IMR-90 (cell line): ENCODE results near the gene CDC25A. TPM values are rescaled to one million over a fixed set of nuclear protein-coding genes. Genes with fewer than 3 reads are reported as not detected.

Experiments
- ATAC-seq: fragments of 200-7000 bp; cut with Tn5 transposase; 2 replicates; pipeline ENCODE4 v1.9.1; 2020; ENCODE audit warnings: low read depth, mild to moderate bottlenecking, moderate library complexity
- BruUV-seq: library from RNA; stranded (reverse); fragments of 400-500 nt; replicated peaks from 2 replicates; lab custom pipeline; 2021; lab: Mats Ljungman, UMichigan
- CTCF ChIA-PET: fragments of 300-600 bp; formaldehyde crosslinking; extraction: SDS; loops from one replicate; lab custom pipeline; 2021; ENCODE audit warnings: antibody characterized with exemption; lab: Yijun Ruan, JAX
- POLR2A ChIA-PET: fragments of 300-600 bp; sonication (Branson Sonifier 250); formaldehyde crosslinking; loops from one replicate; lab custom pipeline; 2022; ENCODE audit warnings: antibody characterized with exemption; ENCODE audit not compliant: unreplicated experiment; lab: Charles Lee
- DNase-seq: peaks from one replicate; pipeline ENCODE4 v3.0.0; 2013
- H2AFZ ChIP-seq: replicated peaks from 2 replicates; pipeline ENCODE3; 2013; ENCODE audit warnings: low read length, mild to moderate bottlenecking; ENCODE audit not compliant: poor library complexity
- H2AK5ac ChIP-seq: 2 replicates; pipeline ENCODE4 v1.6.1; 2013; ENCODE audit warnings: low read depth, low read length, inconsistent platforms
- H2AK9ac ChIP-seq: replicated peaks from 2 replicates; pipeline ENCODE3; 2013; ENCODE audit warnings: mild to moderate bottlenecking, low read depth, low read length, moderate library complexity; ENCODE audit not compliant: poor library complexity
- H2BK120ac ChIP-seq: 2 replicates; pipeline ENCODE4 v1.6.1; 2013; ENCODE audit warnings: low read depth, low read length, inconsistent platforms
- H2BK15ac ChIP-seq: 3 replicates; pipeline ENCODE4 v1.6.1; 2013; ENCODE audit warnings: low read depth, low read length, inconsistent platforms
- H2BK20ac ChIP-seq: 2 replicates; pipeline ENCODE4 v1.6.1; 2013; ENCODE audit warnings: low read depth, mild to moderate bottlenecking, inconsistent platforms, low read length, moderate library complexity
- H2BK5ac ChIP-seq: 2 replicates; pipeline ENCODE4 v1.6.1; 2013; ENCODE audit warnings: mild to moderate bottlenecking, low read depth, low read length, inconsistent platforms; ENCODE audit not compliant: poor library complexity, severe bottlenecking
- H3K14ac ChIP-seq: replicated peaks from 2 replicates; pipeline ENCODE4 v1.6.1; 2013; ENCODE audit warnings: low read depth, low read length, inconsistent platforms
- H3K18ac ChIP-seq: 2 replicates; pipeline ENCODE4 v1.6.1; 2013; ENCODE audit warnings: low read depth, low read length, control low read depth
- H3K23ac ChIP-seq: 2 replicates; pipeline ENCODE4 v1.6.1; 2013; ENCODE audit warnings: low read depth, low read length, inconsistent platforms
- H3K27ac ChIP-seq: 2 replicates; pipeline ENCODE4 v1.5.1; 2013; ENCODE audit warnings: mild to moderate bottlenecking, control low read depth, low read length; ENCODE audit not compliant: insufficient read depth
- H3K27me3 ChIP-seq: 2 replicates; pipeline ENCODE4 v1.6.1; 2013; ENCODE audit warnings: low read length; ENCODE audit not compliant: control insufficient read depth, insufficient read depth
- H3K36me3 ChIP-seq: 2 replicates; pipeline ENCODE4 v1.6.1; 2013; ENCODE audit warnings: low read length, mixed read lengths; ENCODE audit not compliant: control insufficient read depth, insufficient read depth
- H3K4ac ChIP-seq: 2 replicates; pipeline ENCODE4 v1.6.1; 2013; ENCODE audit warnings: low read depth, low read length, inconsistent platforms
- H3K4me1 ChIP-seq: 2 replicates; pipeline ENCODE4 v1.6.1; 2013; ENCODE audit warnings: low read length, mixed read lengths; ENCODE audit not compliant: control insufficient read depth, insufficient read depth
- H3K4me2 ChIP-seq: 2 replicates; pipeline ENCODE4 v1.6.1; 2013; ENCODE audit warnings: low read depth, mild to moderate bottlenecking, control low read depth, low read length, moderate library complexity
- H3K4me3 ChIP-seq: 2 replicates; pipeline ENCODE4 v1.5.1; 2013; ENCODE audit warnings: low read depth, mild to moderate bottlenecking, control low read depth, low read length, moderate library complexity; ENCODE audit not compliant: insufficient read depth
- H3K56ac ChIP-seq: 2 replicates; pipeline ENCODE4 v1.6.1; 2013; ENCODE audit warnings: low read length, inconsistent platforms; ENCODE audit not compliant: insufficient read depth; ENCODE audit errors: extremely low read depth
- H3K79me1 ChIP-seq, 2 experiments: 2 replicates each; pipeline ENCODE4 v1.6.1; 2013; ENCODE audit warnings: low read length in 2 of 2, inconsistent platforms in 1 of 2, low read depth in 1 of 2
- H3K9ac ChIP-seq: 2 replicates; pipeline ENCODE4 v1.6.1; 2013; ENCODE audit warnings: low read depth, low read length, control low read depth
- H3K9me1 ChIP-seq: 2 replicates; pipeline ENCODE4 v1.6.1; 2013; ENCODE audit warnings: low read length, inconsistent platforms; ENCODE audit not compliant: insufficient read depth
- H3K9me3 ChIP-seq: 2 replicates; pipeline ENCODE4 v1.6.1; 2013; ENCODE audit warnings: low read length; ENCODE audit not compliant: control insufficient read depth, insufficient read depth
- H4K20me1 ChIP-seq: 2 replicates; pipeline ENCODE4 v1.6.1; 2013; ENCODE audit warnings: low read length, inconsistent platforms; ENCODE audit not compliant: insufficient read depth
- H4K5ac ChIP-seq: 2 replicates; pipeline ENCODE4 v1.6.1; 2013; ENCODE audit warnings: mild to moderate bottlenecking, low read depth, low read length, control low read depth
- H4K8ac ChIP-seq, 2 experiments: 2 replicates each; pipeline ENCODE4 v1.6.1; 2013; ENCODE audit warnings: low read depth in 2 of 2, low read length in 2 of 2, control low read depth in 1 of 2, inconsistent platforms in 1 of 2
- H4K91ac ChIP-seq: 2 replicates; pipeline ENCODE4 v1.6.1; 2013; ENCODE audit warnings: low read depth, low read length, inconsistent platforms; ENCODE audit not compliant: insufficient read depth
- BHLHE40 ChIP-seq: fragments of 150-350 bp; IDR thresholded peaks from 2 replicates; pipeline ENCODE4 v1.6.1; 2016; ENCODE audit warnings: mild to moderate bottlenecking, low read depth, low read length
- CEBPB ChIP-seq: IDR thresholded peaks from 2 replicates; pipeline ENCODE4 v1.6.1; 2012; ENCODE audit warnings: low read depth, low read length, improper control_type of control experiment
- CHD1 ChIP-seq: IDR thresholded peaks from 2 replicates; pipeline ENCODE4 v1.6.1; 2012; ENCODE audit warnings: low read depth, low read length, improper control_type of control experiment
- FOS ChIP-seq: fragments of 150-350 bp; IDR thresholded peaks from 2 replicates; pipeline ENCODE4 v1.6.1; 2016; ENCODE audit warnings: low read depth, low read length
- MAFK ChIP-seq: IDR thresholded peaks from 2 replicates; pipeline ENCODE4 v1.6.1; 2012; ENCODE audit warnings: low read depth, low read length, improper control_type of control experiment
- MAZ ChIP-seq: IDR thresholded peaks from 2 replicates; pipeline ENCODE4 v1.6.1; 2012; ENCODE audit warnings: low read depth, mild to moderate bottlenecking, low read length, improper control_type of control experiment, moderate library complexity, borderline replicate concordance
- MXI1 ChIP-seq: IDR thresholded peaks from 2 replicates; pipeline ENCODE4 v1.6.1; 2012; ENCODE audit warnings: low read depth, mild to moderate bottlenecking, low read length, moderate library complexity, borderline replicate concordance
- NFE2L2 ChIP-seq: fragments of 150-350 bp; IDR thresholded peaks from 2 replicates; pipeline ENCODE4 v1.6.1; 2016; ENCODE audit warnings: low read depth, mild to moderate bottlenecking, low read length
- POLR2A ChIP-seq: IDR thresholded peaks from 2 replicates; pipeline ENCODE4 v1.6.1; 2012; ENCODE audit warnings: mild to moderate bottlenecking, low read depth, low read length
- RAD21 ChIP-seq: IDR thresholded peaks from 2 replicates; pipeline ENCODE4 v1.6.1; 2012; ENCODE audit warnings: low read length, improper control_type of control experiment
- RCOR1 ChIP-seq: IDR thresholded peaks from 2 replicates; pipeline ENCODE4 v1.6.1; 2012; ENCODE audit warnings: mild to moderate bottlenecking, low read length, improper control_type of control experiment; ENCODE audit not compliant: insufficient replicate concordance
- RFX5 ChIP-seq: IDR thresholded peaks from 2 replicates; pipeline ENCODE4 v1.8.0; 2012; ENCODE audit warnings: low read depth, mild to moderate bottlenecking, low read length, moderate library complexity
- SMC3 ChIP-seq: fragments of 150-350 bp; IDR thresholded peaks from 2 replicates; pipeline ENCODE4 v1.6.1; 2016; ENCODE audit warnings: low read depth, mild to moderate bottlenecking, antibody characterized with exemption, low read length, moderate library complexity
- WGBS, 2 experiments: methylation state at CpG; one replicate each; pipeline versions ENCODE4 v1.1.5 to v1.1.7; 2013; ENCODE audit warnings: missing lambda C conversion rate in 2 of 2; ENCODE audit not compliant: insufficient read length in 1 of 2; ENCODE audit errors: extremely low coverage in 2 of 2; 5-methylcytosine and 5-hydroxymethylcytosine counted together
- dilution Hi-C: fragments of 300-500 bp; cut with HindIII; formaldehyde crosslinking; loops from one replicate; pipeline ENCODE4 v1.14.3; 2018; ENCODE audit warnings: low sequenced_read_pairs; ENCODE audit not compliant: unreplicated experiment
- in situ Hi-C: fragments of 300-500 bp; cut with MboI; formaldehyde crosslinking; loops from 3 replicates; pipeline ENCODE4 v1.14.3; 2019; ENCODE audit warnings: low sequenced_read_pairs, inconsistent platforms, mixed read lengths
- intact Hi-C: fragments of 100-400 bp; cut with micrococcal nuclease; formaldehyde crosslinking; loops from 2 replicates; pipeline ENCODE4 v1.10.0; 2022
- polyA plus RNA-seq, 3 experiments: library from polyadenylated mRNA; depleted of rRNA; stranded (reverse); fragments of >200 nt; gene quantifications; 2 replicates each; pipeline ENCODE4 v1.2.3, GENCODE V29; 2012; ENCODE audit warnings: low replicate concordance in 1 of 3
- total RNA-seq: library from RNA; depleted of rRNA; stranded (reverse); fragments of >200 nt; gene quantifications from 2 replicates; pipeline ENCODE4 v1.2.3, GENCODE V29; 2012
- TF ChIP-seq, protein P1 (sequence below): fragments of 150-350 bp; IDR thresholded peaks from 2 replicates; pipeline ENCODE4 v1.6.1; 2016; ENCODE audit warnings: low read depth, mild to moderate bottlenecking, low read length, moderate library complexity, borderline replicate concordance
- TF ChIP-seq, protein P2 (sequence below): conservative IDR thresholded peaks from 2 replicates; pipeline ENCODE4 v1.5.1; 2012; ENCODE audit warnings: mild to moderate bottlenecking, low read depth, low read length, improper control_type of control experiment
- TF ChIP-seq, protein P3 (sequence below): fragments of 150-350 bp; IDR thresholded peaks from 2 replicates; pipeline ENCODE4 v1.6.1; 2017; ENCODE audit warnings: mild to moderate bottlenecking, antibody characterized with exemption, low read length, low read depth

Gene CDC25A
- total and polyA plus RNA-seq, 2 of the 4 experiments (the other 2 are of a cell fraction), result 4.2 to 10.6 TPM

DNA sequence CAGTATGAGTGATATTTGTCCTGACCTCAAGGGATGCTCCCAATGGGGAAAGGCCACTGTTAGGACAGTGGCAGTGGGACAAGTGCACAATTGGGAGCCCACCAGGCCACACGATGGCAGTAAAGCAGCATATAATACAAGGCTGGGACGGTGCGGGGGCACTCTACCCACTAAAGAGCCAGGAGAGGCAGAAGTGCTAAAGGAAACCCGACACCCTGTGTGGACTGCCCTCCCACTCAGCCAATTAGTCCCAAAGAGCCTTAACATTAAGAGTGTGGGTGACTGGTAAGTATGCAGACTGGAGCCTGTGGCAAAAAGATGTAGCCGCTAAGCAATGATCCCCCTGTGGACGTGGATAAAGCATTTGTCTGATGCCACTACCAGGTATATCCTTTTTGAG, 44.5 kb upstream of the CDC25A start:
- H2BK20ac ChIP-seq, result no peak overlapping the region

More for the DNA sequence above, 44.5 kb upstream of the CDC25A start:
- ChIA-PET CTCF (no interaction called here), POLR2A (no interaction called here)
- H3K27me3 ChIP-seq, result no peaks in the 10 kb centered on the region; the same call in 1 of the 2 replicates
- no peak overlapping the region for H3K56ac ChIP-seq
- in situ Hi-C loops (no loop called here), dilution Hi-C loops (no loop called here), intact Hi-C loops (loop anchor here (1.0 kb wide), 1 partner anchor 204 kb away; no protein-coding TSS in a partner anchor)
- no peaks in the 10 kb centered on the region for H3K9me3 ChIP-seq
- peak overlapping the region; percentile 0 for H4K5ac ChIP-seq
- no peak overlapping the region for H3K4me3 ChIP-seq
- no peak overlapping the region for H3K4ac ChIP-seq
- H4K91ac ChIP-seq, result no peak overlapping the region
- no peak overlapping the region for H3K27ac ChIP-seq
- no peak overlapping the region for H2AK5ac ChIP-seq
- peak overlapping the region; percentile 74 for H3K4me2 ChIP-seq
- H3K14ac ChIP-seq, result no peak overlapping the region
- no peak overlapping the region for H2BK120ac ChIP-seq
- peak; percentile 50 for DNase-seq
- H3K23ac ChIP-seq, result no peak overlapping the region
- no peaks in the 10 kb centered on the region for H4K20me1 ChIP-seq
- no peaks in the 10 kb centered on the region for H3K9me1 ChIP-seq
- peak overlapping the region; percentile 91 for H2AFZ ChIP-seq
- H3K18ac ChIP-seq, result no peak overlapping the region
- peak; percentile 99 for ATAC-seq
- WGBS, 2 experiments, result 83% methylated on average over 1 of the region's 6 CpGs; no CpG with 5 or more reads in 1 of the 2 experiments
- H3K36me3 ChIP-seq, result no peaks in the 10 kb centered on the region
- H4K8ac ChIP-seq, result peak overlapping the region; percentile 15 to 84; a peak in 3 of 4 replicates
- no TSS peak for BruUV-seq
- no peaks in the 10 kb centered on the region for H3K79me1 ChIP-seq
- TF ChIP-seq RFX5 (no peak), BHLHE40 (no peak), MAFK (no peak), FOS (no peak), POLR2A (no peak), SMC3 (peak; percentile 19; the same call in 1 of the 2 replicates), CEBPB (no peak), MXI1 (no peak), CHD1 (no peak), MAZ (peak; percentile 45; the same call in 1 of the 2 replicates), RAD21 (peak; percentile 58), NFE2L2 (no peak), RCOR1 (no peak)
- TF ChIP-seq, protein P1, sequence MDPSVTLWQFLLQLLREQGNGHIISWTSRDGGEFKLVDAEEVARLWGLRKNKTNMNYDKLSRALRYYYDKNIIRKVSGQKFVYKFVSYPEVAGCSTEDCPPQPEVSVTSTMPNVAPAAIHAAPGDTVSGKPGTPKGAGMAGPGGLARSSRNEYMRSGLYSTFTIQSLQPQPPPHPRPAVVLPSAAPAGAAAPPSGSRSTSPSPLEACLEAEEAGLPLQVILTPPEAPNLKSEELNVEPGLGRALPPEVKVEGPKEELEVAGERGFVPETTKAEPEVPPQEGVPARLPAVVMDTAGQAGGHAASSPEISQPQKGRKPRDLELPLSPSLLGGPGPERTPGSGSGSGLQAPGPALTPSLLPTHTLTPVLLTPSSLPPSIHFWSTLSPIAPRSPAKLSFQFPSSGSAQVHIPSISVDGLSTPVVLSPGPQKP, result no peak
- TF ChIP-seq, protein P2, sequence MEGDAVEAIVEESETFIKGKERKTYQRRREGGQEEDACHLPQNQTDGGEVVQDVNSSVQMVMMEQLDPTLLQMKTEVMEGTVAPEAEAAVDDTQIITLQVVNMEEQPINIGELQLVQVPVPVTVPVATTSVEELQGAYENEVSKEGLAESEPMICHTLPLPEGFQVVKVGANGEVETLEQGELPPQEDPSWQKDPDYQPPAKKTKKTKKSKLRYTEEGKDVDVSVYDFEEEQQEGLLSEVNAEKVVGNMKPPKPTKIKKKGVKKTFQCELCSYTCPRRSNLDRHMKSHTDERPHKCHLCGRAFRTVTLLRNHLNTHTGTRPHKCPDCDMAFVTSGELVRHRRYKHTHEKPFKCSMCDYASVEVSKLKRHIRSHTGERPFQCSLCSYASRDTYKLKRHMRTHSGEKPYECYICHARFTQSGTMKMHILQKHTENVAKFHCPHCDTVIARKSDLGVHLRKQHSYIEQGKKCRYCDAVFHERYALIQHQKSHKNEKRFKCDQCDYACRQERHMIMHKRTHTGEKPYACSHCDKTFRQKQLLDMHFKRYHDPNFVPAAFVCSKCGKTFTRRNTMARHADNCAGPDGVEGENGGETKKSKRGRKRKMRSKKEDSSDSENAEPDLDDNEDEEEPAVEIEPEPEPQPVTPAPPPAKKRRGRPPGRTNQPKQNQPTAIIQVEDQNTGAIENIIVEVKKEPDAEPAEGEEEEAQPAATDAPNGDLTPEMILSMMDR, result peak; percentile 59
- TF ChIP-seq, protein P3, sequence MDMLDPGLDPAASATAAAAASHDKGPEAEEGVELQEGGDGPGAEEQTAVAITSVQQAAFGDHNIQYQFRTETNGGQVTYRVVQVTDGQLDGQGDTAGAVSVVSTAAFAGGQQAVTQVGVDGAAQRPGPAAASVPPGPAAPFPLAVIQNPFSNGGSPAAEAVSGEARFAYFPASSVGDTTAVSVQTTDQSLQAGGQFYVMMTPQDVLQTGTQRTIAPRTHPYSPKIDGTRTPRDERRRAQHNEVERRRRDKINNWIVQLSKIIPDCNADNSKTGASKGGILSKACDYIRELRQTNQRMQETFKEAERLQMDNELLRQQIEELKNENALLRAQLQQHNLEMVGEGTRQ, result no peak
- H2BK15ac ChIP-seq, result no peak overlapping the region
- H2BK5ac ChIP-seq, result no peak overlapping the region
- no peak overlapping the region for H3K9ac ChIP-seq
- H3K4me1 ChIP-seq, result no peaks in the 10 kb centered on the region
- peak overlapping the region; percentile 31 for H2AK9ac ChIP-seq
